ENCODE measurements around the gene ANKH.
A peak's percentile ranks its signal among the peaks of the same experiment; 100 is the strongest.

Gene ANKH

DNA sequence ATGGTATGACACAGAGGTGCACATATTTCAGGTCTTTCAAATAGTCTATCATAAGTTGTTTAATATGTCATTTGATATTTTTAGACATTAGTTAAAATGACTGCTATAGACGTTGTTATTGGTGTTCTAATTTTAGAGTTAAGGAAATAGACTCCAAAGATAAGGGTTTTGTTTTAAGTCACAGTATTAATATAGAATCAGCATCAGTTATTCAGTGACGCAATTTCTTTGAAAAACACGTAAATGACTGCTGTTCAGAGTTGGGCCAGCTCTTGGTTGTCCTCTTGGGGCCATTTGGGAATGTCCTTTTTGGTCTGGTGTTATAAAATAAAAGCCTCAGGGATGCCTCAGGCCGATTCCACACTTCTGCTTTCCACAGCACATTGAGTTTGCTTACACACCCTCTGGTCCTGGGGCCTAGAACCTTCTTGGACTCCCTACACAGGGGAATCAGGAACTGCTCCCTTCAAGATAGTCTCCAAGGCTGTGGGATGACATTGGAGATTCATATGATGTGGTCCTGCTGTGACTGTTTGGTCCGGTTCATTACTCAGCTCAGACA is 192.7 kb downstream of the ANKH start:
- DNase-seq: no peak

GRCh38 chr5:14676320-14676719 is 195.3 kb downstream of the ANKH start:
- DNase-seq: peak; percentile 20

DNA sequence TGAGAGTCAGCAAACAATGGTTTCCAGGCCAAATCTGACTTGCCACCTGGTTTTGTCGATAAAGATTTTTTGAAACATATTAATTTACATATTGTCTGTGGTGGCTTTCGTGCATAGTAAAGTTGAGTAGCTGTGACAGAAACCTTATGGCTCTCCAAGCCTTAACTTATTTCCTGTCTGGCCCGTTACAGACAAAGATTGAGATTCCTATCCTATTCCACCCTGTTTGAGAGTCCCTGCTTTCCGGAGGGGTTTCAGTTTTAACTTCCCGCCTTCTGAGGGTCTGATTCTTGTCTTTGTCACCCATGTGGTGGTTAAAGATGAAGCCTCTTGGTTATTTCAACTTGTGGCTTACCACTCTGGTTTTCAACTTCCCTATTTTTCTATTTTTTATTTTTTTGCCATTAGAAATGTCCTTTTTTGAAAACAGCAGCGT is 195.7 kb downstream of the ANKH start:
- no peak for DNase-seq

DNA sequence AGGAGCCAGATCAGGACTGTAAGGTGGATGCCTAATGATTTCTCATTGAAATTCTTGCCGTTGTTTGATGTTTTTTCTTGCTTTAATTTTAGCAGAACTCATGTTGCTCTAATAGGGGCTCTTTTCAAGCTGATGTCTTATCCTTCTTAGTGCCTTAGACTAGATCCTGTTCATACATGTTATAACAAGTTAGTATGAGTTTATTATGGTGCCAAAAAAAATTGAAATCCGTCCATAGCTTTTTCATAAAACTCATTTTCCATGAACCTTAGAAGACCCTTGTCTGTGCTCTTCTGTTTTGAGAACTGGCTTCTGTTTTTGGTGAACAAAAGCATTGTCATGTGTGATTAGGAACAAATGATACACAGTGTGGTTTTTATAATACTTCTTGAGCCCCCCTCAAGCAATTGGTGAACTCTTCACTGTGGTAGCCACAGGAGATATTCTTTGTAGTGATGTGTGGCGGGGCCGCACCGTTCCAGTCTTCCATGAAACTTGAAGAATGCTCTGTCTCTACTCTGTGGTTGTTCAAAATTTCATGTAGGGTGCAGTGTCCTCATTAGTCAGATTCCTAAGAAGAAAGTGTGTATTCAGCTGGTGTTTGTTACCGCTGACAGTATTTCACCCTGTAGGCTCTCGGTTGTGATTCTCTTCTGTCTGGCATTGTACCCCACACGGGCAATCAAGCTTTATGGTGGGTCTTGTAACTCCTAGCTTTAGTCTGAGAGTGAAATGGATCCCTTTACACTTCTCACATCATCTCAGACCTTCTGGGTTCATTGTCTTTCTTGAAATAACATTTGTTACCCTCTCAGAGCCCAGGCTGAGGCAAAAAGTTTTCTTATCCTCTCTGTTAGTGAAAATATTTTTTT is 196.4 kb downstream of the ANKH start:
- no peak for DNase-seq

GRCh38 chr5:14673443-14673842 is 198.1 kb downstream of the ANKH start:
- no peak for DNase-seq

DNA sequence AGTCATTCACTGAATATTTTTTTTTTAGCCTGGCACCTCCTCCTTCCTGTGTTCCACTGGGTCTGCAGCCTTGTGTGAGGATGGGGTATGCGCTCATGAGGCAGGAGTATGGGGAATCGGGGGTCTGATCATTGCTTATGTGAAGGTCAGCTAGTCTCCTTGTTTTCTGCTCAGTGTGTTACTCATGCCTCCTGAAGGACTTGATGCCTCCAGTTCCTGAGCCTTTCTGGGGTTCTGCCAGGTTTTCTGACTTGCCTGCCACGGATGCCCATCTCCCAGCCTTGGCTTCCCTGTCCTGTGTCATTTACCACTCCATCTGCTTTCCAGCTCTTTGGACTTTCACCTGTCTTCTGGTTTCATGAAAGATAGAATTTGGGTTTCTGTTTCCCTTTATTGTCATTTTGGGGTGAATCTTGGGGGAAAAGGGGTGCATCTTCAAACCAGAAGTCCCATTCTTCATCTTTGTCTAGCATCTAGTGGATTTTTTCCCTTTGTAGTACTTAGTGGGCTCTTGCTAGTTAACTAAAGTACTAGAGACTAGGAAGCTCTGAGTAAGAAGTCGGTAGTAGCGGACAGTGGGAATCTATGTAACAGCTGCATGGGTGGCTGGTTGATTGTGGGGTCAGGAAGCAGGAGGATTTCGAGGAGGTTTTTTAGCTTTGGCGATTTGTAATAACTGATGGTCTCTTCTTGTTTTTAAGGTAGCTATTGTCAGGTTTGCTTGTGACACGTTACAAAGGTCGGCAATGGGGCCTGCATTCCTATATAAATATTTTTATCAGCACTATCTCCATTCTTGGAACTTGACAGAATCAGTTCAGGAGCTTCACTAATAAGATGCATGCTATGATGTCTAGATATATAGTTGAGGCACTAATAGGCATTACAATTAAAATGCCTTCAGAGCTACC is 198.8 kb downstream of the ANKH start:
- no peak for DNase-seq

DNA sequence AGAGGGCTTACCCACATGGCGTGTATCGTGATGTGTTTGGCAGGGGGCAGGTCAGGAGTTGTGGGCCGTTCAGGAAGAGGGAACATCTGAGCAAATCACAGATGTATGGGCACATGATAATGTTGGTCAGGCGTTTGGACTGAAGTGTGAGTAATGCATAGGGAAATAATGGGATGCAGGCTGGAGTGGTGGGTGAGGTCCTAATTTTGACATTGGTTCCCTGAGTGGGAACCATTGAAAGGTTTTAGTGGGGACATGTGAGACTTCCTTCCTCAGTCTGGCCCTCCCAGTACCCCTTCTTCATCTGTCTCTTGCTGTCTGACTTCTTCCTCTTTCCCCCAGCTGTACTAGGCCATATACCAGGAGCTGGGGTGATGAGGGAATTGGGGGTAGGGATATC is 199.5 kb downstream of the ANKH start:
- DNase-seq: no peak

GRCh38 chr5:14671414-14671813 is 200.2 kb downstream of the ANKH start:
- DNase-seq: no peak

- no peak for DNase-seq
These were observed 201.6 kb downstream of the ANKH start for GRCh38 chr5:14669975-14670374.

- no peak for DNase-seq
These were observed 202.2 kb downstream of the ANKH start for GRCh38 chr5:14669415-14669814.

DNA sequence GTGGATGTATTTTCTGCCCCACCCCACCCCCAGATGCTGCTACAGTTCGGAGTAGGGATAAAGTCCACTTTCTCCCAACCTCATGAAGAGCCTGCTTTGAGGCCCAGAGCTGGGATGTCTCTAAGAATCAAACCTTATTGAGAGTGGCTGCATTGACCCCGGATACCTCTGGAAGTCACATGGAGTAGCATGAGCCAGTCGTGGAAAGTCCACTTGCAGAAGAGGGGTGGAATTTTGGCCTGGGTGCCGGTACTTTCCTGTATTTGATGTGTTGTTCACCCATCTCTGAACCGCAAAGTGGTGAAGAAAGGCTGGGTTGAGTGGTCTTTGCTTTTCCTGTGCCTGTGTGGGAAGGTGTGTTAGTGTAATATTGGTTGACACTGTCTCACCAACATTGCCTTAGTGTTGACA is 203.4 kb downstream of the ANKH start:
- peak; percentile 21 for DNase-seq

DNA sequence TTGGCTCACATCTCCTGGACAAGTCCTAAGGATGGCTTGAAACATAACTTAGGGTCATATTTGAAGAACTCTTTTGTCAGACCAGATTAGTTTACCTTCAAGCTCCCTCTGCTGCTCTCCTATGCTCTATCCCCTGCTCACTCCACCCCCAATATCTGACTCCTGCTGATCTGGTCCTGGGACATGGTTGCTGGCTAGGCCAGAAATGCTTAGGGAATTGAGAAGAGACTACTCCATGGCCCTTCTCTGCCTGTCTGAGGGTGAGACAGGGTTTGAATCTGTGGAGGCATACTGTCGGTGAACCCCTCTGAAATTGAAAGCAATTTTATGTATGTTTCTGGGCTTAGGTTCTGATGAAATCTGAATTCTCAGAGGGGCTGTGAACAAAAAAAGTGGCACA is 203.8 kb downstream of the ANKH start:
- DNase-seq: no peak

DNA sequence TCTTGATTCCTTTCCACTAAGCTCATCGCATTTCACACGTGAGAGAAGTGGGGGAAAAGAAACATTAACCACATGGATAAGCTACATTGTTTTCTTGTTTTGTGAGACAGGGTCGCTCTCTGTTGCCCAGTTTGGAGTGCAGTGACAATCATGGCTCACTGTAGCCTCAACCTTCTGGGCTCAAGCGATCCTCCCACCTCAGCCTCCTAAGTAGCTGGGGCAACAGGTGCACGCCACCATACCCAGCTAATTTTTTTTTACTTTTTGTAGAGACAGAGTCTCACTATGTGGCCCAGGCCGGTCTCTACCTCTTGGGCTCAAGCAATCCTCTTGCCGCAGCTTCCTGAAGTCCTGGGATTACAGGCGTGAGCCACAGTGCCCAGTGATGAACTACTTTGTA is 204.3 kb downstream of the ANKH start:
- no peak for DNase-seq

DNA sequence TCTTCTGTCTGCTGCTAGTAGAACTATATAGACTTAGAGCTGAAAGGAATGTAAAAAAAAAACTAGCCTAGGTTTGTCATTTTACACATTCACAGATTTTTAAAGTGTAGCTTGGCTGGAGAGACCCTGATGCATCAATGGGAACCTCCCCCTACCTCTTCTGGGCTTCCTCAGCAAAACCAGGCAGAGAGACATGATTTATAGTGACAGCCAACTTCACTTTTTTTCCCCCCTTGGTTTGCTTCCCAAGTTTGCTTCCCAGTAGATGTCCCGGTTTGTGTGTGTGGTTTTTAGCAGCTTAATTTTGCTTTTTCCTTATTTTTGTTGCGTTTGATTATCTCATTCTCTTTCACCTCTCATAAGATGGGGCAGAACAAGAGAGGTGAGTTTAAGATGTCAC is 205.2 kb downstream of the ANKH start:
- DNase-seq: no peak

GRCh38 chr5:14665949-14666348 is 205.6 kb downstream of the ANKH start:
- DNase-seq: peak; percentile 45

- DNase-seq: no peak
These were observed 206.3 kb downstream of the ANKH start for GRCh38 chr5:14665101-14665822.

DNA sequence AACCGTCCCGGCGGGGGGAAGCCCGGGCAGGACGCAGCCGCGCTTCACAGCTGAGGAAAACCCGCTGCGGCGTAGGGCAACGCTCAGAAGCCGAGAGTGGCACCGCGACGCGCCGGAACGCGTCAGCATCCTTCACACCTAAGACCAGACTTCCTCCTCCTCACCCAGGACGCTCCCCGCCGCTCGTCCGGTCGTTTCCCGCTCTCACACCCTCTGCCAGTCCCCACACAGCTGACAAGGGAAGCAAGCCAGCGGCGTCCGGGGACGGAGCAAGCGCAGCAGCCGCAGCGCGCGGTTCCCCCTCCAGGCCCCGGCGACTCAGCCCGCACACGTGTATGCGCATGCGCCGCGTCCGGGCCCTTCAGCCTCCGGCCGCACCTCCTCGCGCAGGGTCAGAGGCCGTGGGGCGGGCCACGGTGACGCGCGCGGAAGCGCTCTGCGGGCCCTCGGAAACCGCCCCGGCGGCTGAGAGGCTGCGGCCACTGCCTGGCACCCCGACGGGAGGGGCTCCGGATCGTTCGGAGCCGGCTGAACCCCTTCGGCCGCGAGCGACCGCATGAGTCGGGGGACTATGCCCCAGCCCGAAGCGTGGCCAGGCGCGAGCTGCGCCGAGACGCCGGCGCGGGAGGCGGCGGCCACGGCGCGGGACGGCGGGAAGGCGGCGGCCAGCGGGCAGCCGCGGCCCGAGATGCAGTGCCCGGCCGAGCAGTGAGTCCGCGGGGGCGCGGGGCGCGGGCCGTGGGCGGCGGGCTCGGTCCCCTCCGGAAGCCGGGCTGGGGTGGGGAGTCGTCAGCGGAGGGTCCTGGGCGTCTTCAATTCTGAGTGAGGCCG is 207.1 kb downstream of the ANKH start, which contains the start of gene OTULIN:
OTULIN (plus strand) TSS at position 449 of the 831 bp plus-strand sequence; CDS start at position 557, 108 bp downstream.
- peak; percentile 91 for DNase-seq

- DNase-seq: no peak
These were observed 207.8 kb downstream of the ANKH start for GRCh38 chr5:14663734-14664269.

- DNase-seq: no peak
These were observed 208.8 kb downstream of the ANKH start for GRCh38 chr5:14662721-14663260.

DNA sequence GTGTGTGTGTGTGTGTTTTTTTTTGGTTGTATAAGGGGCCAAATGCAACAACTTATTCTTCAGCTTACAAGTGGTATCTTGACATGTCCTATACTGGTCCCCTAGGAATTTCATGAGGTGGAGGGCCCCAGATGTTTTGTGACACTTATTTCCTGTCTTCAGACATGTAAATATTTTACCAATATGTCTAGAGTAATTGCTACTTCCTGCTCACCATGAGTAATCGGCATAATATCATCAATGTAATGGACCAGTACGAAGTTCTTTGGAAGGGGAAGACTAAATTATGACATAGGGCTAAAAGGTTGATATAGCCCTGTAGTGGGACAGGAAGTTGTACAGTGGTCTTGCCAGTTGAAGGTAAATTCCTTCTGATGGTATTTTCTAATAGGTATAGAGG is 210.7 kb downstream of the ANKH start:
- no peak for DNase-seq
